HG02571 (cell line): ENCODE data around the gene TMEM8B.

ENCODE experiments used
- ATAC-seq: cut with Tn5 transposase; IDR thresholded peaks from one replicate; pipeline ENCODE4 v1.9.1; 2021; ENCODE audit warnings: mild to moderate bottlenecking, moderate library complexity; ENCODE audit not compliant: unreplicated experiment

Gene TMEM8B, protein sequence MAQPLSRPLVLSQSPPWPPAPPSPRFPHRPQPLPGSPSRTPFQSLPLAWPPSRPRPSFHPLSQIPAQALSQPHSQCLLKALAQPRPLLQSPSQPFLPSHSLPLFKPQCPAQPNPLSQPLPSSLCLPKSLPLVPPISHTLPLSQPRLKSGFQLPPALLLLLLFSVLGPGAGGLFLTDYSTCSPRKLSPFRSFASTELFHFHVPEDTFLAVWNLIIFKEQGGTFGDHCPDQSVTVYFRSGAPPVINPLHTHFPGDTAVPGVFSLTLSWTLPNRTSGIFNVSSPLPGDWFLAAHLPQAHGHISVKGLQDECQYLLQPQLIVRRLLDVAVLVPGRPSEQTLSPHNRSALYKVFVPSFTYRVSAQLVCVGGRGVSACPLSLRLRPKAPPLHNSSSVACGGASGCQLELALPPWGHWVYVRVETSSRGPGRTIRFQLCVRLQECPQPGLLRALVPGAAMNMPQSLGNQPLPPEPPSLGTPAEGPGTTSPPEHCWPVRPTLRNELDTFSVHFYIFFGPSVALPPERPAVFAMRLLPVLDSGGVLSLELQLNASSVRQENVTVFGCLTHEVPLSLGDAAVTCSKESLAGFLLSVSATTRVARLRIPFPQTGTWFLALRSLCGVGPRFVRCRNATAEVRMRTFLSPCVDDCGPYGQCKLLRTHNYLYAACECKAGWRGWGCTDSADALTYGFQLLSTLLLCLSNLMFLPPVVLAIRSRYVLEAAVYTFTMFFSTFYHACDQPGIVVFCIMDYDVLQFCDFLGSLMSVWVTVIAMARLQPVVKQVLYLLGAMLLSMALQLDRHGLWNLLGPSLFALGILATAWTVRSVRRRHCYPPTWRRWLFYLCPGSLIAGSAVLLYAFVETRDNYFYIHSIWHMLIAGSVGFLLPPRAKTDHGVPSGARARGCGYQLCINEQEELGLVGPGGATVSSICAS

DNA sequence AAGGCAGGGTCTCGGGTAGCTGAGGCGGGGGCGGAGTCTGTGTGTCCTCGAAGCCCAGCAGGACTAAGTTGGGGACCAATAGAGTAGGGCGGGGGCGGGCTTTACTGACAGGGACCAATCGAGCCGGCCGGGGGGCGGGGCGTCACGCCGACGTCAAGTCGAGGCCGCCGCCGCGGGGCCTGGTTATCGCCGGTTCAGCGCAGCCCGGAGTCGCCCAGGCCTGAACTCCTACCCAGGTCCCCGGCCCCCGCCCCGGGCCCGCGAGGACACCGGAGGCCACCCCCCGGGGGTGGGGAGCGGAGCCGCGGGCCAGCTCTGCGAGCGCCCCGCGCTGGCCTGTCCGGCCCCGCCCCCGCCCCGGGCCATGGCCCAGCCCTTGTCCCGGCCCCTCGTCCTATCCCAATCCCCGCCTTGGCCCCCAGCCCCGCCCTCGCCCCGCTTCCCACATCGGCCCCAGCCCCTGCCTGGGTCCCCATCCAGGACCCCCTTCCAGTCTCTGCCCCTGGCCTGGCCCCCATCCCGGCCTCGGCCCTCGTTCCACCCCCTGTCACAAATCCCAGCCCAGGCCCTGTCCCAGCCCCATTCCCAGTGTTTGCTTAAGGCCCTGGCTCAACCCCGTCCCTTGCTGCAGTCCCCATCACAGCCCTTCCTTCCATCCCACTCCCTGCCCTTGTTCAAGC is at the start of gene TMEM8B:
TSS of gene TMEM8B (plus strand) at position 145 of the 680 bp plus-strand sequence. CDS start at position 365, 220 bp downstream.
- ATAC-seq, result peak; percentile 79

DNA sequence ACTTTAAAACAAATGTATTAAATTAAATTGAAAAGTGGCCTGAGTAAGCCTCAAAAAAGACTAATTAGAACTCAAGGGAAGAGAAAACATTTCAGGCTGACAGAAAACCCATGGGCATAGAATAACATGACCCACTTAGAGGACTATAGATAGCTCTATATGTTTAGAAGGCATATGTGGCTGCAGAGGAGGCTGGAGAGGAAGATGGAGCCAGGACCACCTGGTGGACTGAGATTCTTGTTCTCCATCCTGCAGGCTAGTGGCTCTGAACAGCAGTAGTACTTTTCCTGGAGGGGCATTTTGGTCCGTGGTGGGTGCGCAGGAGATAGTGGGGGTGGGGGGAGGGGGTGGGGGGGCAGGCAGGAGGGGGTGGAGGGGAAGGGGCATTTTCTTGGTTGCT is 48.0 kb upstream of the TMEM8B start:
- ATAC-seq, result no peak

DNA sequence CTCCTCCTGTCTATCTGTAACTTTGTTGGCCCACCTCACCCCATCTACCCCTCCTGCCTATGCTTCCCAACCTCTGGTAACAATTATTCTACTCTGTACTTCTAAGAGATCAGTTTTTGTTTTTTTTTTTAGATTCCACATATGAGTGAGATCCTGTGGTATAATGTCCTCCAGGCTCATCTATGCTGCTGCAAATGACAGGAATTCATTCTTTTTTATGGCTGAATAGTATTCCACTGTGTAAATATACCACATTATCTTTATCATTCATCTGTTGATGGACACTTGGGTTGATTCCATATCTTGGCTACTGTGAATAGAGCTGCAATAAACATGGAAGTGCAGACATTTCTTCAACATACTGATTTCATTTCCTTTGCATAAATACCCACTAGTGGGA is 45.6 kb upstream of the TMEM8B start:
- ATAC-seq, result no peak

DNA sequence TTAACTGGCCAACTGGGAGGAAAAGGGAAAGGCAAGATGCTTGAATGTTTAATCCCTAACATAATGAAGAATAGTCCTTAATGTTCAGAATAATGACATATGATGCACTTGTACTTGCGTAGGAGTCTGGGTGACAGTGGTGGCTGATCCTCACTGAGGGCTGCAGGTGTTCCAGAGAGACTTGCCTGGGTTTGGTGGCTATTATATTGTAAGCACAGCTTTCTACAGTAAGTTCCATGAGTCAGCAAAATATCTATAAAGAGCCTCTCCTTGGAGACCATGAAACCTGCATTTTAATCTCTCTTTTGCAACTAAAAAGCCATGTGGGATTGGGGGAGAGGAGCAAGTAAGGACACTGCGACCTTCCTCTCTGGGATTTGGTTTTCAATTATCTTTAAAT is 39.5 kb upstream of the TMEM8B start:
- no peak for ATAC-seq

DNA sequence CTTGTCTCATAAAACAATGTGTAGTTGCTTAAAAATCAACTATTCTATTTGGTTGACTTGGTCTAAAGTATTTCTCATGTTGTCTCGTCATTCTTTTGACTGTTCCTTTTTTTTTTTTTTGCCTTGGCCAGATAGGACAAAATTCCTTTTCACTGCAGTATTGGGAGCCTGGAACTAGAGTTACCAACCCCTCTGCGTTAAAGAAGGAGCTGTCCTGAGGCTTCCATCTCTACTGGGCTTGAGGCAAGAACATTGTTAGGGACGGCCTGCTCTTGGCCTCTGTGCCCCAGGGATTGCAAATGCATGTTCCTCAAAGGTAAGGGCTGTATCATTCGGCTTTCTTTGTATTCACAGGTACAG is 39.0 kb upstream of the TMEM8B start:
- ATAC-seq, result no peak

DNA sequence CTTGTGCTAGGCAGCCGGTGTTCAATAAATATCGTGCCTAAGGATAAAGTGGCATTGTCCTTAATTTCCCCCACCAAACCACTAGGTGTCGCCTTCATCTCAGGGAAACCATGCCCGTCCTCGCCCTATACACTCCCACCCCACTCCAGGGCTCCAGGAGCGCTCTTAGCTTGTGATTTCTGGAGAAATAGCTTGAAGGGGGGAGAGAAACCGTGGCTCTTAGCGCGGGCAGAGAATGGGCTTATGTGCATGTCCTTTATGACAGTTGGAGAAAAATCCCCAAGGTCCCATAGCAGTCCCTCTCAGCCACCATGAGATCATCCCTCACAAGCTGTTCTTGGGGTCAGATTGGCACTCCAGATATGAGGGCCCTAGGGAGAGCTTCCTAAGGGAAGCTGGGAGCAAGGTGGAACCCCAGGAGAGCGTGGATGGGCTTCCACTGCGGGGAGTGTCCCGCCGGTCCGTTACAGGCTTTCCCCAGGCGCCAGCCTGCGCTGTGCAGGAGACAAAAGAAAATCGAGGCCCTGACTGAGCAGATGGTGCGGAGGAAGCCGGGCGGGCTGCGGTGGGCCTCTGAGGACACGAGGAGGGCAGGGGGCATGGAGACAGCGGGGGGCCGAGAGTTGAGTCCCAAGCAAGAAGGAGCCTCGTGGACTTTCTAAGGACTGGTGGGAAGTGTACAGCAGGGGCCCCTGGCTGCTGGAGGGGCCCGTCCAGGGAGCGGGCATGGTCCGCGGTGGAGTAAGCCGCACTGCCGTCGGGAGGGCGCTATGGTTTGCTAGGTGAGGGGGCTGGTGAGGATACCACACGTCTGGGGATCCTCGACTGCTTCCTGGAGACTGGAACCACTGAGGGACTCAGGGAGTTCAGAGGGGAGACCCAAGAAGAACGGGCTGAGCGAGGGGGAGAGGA is 38.4 kb upstream of the TMEM8B start:
- peak; percentile 58 for ATAC-seq

DNA sequence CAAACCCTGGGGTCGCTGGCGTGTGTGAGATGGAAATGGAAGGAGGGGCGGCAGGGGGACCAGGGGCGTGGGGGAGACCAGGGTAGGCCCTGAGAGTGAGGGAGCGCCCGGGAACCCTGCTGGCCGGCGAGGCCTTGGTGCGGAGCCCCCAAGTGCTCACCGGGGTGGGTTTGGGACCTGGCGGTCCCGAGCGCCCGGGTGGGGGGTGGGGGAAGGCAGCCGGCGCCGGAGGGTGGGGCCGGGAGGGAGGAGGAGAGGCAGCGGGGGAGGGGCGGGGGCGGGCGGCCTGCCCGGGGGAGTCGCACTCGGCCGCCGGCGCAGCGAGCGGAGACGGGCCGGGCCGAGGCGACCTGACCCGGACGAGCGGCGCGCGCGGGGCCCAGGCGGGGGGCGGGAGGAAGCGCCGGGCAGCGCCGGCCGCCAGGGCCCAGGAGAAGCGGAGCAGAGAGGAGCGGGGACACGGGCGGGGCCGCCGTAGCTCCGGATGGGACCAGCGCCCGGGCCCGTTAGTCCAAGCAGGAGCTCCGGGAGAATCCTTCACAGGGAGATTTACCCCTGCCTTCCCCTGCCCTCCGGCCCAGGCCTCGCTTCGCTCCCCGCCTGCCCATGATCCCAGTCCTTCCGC is 37.6 kb upstream of the TMEM8B start, which contains the start of gene NPR2:
TSS of gene NPR2 (plus strand) at position 295 of the 625 bp plus-strand sequence. CDS start 818 bp downstream, outside the sequence.
- no peak for ATAC-seq

DNA sequence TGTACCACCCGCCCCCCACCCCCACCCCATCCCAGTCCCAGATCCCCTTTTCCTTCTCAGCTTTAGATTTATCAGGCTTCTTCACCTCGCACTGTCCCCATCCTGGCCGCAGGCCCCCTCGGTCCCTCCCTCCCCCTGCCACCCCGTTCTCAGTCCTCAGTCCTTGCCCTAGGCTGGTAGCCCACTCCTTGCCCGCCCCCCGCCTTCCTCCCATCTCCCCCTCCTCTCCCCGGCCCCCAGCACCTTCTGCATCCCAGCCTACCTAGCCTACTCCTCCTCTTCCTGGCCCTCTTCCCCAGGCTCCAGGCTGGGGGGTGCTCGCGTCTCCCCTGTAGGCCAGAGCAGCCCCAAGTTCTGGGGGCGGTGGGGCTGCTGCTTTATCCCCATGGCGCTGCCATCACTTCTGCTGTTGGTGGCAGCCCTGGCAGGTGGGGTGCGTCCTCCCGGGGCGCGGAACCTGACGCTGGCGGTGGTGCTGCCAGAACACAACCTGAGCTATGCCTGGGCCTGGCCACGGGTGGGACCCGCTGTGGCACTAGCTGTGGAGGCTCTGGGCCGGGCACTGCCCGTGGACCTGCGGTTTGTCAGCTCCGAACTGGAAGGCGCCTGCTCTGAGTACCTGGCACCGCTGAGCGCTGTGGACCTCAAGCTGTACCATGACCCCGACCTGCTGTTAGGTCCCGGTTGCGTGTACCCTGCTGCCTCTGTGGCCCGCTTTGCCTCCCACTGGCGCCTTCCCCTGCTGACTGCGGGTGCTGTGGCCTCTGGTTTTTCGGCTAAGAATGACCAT is 36.8 kb upstream of the TMEM8B start:
- ATAC-seq, result no peak

DNA sequence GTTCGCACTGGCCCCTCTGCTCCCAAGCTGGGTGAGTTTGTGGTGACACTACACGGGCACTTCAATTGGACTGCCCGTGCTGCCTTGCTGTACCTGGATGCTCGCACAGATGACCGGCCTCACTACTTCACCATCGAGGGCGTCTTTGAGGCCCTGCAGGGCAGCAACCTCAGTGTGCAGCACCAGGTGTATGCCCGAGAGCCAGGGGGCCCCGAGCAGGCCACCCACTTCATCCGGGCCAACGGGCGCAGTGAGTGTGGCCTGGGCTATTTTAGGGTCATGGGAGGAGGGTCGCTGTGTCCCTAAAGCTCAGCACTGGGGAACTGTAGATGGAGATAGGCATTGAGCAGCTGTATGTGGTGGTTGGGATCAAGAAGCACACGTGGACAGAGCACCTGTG is 36.2 kb upstream of the TMEM8B start:
- ATAC-seq, result no peak

DNA sequence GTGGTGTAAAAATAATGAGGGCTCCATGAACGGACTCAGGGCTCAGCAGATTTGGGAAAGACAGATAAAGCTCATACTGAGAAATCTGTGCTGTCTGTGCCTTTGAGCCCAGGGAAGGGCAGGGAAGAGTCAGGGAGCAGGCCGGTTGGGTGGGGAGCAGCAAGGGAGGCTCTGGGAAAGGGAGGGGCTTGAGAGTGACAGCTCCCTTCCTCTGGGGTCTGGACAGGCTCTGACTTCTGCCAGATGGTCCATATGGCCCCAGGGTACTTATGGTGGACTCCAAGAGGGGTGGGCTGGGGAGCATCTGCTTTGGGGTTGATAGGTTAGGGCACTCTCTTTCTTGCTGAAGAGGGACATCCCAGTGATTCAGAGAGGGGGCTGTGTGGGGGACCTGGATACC is 35.6 kb upstream of the TMEM8B start:
- ATAC-seq, result no peak

DNA sequence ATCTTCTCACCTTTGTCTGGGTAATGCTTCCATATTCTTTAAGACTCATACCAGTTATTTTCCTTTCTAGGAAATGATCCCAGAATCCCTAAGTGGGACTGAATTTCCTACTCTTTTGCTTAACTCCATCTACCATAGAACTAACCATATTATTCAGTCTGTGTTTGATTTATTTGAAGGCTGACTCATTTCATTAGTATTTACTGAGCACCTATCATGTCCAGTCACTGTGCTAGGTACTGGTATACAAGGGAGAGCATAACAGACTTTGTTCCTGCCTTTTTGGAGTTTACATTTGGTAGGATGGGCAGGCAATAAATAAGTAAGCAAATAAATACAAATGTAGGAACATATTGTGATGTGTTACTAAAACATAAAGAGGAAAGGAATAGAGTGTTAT is 33.3 kb upstream of the TMEM8B start:
- no peak for ATAC-seq

DNA sequence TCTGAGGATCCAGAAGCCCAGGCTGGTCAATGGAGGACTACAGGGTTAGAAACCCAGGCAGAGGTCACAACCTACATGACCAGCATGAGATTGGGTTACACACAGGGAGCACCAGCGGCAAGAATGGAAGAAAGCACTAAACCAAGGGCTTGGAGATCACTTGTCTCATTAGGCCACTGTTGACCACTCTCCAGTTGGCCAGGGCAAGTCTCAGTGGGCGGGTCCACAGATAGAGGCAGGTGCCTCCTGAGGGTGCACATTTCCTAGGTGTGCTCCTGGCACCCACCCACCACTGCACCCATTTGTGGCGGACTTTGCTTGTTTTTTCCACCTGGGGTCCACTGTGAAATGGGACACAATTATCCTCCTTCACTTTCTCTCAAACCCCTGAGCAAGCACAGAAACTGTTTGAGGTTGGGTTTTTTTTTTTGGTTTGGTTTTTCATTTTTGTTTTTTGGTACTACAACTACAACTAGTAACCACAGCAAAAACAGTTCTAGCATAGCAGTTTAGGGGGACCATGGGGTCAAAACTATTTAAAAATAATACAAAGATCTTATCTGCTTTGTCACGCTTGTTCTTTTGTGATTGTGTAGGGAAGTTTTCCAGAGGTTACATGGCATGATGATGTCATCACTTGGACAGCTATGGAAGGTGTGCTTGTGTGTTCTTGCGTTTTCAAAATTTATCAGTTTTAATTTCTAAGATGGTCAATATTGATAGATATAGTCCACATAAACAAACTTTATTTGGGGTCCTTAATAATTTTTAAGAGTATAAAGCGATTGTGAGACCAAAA is 31.5 kb upstream of the TMEM8B start:
- ATAC-seq, result no peak

DNA sequence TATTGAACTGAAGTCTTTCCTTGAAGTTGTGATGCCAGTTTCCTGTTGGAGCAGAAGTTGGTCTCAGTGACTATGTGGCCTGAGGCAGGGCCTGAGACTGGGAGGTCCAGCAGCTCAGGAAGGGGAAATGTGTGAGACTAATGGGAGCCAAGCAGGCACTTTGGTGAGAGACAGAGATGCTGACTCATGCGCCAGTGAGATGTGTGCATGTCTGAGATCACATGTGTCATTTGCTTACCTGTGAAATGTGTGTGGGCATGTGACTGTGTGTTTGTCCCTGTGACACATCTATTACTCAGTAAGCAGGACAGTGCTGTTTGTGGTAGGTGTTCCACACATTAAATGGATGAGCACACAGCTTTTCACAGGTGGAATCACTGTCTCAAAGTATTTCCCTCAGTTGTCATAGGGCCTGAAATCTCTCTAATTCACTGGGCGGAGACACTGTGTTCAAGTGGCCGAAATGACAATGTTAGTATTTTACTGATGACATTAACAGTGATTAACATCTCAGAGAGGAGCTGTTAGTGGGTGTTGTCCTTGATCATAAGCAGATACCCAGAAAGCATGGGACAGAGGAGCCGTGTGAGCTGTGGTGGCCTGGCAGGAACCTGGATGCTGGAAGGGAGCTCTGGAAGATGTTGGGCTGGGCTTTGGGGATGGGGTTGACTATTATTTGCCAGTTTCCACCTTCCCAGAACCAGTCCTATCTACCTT is 30.2 kb upstream of the TMEM8B start:
- peak; percentile 53 for ATAC-seq

DNA sequence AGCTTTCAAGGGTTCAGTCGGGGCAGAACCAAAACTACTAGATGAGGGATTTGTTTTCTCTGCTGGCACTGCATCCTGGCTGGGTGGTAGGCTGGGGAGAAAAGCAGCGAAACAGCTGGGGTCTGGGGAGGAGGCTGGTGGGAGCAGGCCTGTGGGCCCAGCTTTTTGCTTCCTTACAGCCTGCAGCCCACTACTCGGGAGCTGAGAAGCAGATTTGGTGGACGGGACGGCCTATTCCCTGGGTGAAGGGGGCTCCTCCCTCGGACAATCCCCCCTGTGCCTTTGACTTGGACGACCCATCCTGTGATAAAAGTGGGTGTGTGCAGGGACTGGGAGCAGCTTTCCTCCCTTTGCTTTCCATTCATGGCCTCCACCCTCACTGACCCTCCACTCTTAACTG is 28.5 kb upstream of the TMEM8B start:
- ATAC-seq, result no peak

DNA sequence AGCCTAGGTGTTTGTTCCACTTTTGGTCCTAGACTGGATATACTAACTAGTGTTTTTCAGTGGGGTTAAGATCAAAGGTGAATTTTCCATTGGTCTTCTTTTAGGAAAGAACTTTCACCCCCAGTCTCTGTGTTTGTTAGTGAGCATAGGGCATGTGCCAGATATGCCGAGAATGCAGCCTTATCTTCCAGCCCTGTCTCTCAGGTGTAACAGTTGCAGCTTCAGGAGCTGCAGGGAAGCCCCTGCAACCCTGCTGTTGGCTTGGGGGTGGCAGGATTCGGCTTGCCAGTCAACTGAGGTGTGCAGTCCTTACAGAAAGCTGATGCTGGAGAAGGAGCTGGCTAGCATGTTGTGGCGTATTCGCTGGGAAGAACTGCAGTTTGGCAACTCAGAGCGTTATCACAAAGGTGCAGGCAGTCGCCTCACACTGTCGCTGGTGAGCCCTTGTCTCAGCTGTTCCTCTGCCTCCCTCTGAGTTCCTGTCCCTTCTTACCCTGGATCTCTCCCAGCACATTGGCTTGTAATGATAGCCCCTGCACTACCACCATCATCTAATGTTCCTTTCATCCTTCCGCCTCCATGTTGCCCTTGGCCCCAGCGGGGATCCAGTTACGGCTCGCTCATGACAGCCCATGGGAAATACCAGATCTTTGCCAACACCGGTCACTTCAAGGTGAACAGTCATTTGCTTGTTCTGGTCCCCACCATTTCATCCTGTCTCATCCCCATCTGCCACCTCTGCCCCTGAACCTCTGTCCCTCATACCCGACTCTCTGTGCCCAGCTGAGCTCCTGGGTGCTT is 27.5 kb upstream of the TMEM8B start:
- ATAC-seq, result no peak

DNA sequence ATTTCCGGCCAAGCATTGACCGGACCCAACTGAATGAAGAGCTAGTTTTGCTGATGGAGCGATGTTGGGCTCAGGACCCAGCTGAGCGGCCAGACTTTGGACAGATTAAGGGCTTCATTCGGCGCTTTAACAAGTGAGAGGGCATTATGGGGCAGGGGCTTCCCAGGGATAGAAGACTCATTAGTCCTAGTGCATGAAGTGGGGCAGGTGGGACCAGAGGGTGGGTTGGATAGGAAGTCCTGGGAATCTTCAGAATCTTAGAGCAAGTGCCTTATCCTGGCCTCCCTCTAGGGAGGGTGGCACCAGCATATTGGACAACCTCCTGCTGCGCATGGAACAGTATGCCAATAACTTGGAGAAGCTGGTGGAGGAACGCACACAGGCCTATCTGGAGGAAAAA is 22.9 kb upstream of the TMEM8B start:
- no peak for ATAC-seq

DNA sequence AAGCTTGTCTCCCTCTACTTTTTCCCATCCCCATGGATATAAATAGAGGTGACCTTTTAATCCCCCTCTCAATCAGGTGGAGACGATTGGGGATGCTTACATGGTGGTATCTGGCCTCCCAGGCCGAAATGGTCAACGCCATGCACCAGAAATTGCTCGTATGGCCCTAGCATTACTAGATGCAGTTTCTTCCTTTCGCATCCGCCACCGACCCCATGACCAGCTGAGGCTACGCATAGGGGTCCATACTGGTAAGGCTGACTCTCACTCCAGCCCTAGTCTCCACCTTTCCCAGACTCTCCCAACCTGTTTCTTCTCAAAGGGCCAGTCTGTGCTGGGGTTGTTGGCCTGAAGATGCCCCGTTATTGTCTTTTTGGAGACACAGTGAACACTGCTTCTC is 20.6 kb upstream of the TMEM8B start:
- ATAC-seq, result no peak
